ENCODE measurements around the gene UNKL.

UNKL gene

DNA sequence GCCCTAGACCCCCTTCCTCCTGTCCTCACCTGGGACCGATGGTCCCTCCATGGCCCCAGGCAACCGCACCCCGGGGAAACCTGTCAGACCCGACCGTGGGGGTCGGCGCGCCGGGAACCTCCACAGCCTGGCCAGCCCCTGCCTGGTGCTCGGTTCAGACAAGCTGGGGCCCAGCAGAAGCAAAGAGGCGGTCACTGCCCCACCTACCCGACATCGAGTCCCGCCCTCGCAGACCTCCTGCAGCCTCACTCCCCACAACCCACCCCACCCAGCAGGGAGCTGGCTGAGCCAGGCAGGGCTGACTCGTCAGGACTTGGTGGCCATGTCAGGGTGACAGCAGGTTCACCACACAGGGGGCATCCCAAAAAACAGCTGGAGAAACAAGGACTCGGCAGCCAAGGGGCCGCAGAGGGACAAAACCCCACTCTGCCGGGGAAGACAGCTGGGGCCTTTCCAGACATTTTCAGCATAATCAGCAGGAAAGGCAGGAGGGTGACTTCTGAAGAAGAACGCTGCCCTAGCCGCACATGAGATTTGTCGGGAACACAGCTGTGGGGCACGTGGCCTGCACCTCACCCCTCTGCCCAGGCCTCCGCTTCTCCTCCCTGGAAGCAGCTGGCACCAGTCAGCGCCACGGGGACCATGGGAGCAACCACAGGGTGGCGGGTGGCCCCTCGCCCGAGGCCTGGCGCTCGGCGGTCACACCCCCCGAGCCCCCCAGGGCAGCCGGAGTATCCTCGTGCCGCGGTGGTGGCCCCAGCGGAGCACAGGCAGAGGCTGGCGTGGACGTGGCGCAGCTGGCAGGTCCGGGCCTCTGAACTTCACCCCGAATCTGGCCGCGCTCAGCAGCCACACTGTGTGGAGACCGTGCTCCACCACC lies 39.8 kb downstream of the UNKL start:
- peak; percentile 30 for DNase-seq

DNA sequence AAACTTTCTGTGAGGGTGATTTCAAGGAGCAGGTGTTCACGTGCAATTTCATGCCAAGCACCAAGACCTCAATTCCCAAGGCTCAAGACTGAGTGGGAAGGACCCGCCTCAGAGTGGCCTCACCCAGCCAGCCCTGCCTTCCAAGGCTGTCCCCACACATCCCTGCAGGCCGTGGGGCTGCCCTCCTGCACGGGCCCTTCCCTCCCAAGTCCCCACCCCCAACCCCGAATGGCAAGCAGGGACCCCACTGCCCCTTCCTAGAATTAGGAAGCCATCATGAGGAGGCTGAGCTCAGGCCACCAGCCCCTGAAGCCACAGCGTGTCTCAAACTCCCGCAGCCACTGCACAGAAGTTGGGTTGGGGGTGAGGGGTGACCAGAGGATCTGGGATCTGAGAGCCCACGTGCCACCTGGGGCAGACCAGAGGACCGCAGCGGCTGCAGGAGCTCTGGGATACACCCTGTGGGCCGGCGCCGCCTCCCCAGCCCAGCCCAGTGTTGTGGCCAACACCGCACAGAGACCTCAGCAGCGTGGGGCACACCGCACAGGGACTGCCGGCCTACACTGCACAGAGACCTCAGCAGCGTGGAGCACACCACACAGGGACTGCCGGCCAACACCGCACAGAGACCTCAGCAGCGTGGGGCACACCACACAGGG lies 42.1 kb downstream of the UNKL start:
- DNase-seq = no peak

DNA sequence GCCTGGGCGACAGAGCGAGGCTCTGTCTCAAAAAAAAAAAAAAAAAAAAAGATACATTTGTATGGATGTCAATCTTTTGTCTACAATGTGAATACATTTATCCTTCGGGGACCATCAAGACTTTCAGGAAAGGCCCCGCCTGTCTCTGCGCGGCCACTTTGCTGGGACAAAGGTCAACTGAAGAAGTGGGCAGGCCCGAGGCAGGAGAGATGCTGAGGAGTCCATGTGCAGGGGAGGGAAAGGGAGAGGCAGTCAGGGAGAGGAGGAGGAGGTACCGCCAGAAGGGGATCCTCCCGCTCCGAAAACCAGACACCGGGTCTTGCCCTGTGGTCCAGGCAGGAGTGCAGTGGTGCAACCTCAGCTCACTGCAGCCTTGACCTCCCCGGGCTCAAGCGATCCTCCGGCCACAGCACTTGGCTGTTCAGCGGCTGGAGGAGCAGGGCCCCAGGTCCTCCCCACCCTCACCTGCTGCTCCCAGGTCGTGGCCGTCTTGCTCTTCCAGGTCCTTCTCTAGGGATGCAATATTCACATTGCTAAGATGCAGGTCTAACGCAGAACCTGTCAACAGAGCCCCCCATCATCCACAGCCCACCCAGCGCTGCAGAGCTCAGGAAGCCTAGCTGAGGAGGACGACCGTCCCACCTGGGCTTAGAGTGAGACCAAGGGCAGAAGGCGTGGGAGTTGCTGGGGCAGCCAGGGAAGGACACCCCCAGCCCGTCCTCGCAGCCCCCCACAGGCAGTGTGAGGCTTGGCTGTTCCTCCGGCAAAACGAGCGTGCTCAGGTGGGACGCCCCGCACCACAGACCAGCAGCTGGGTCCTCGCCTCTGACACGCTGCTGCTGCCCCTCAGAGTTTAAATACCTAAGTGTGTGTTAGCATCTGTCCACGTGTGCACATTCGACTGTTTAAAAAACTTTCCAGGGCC lies 43.2 kb downstream of the UNKL start:
- no peak for DNase-seq

DNA sequence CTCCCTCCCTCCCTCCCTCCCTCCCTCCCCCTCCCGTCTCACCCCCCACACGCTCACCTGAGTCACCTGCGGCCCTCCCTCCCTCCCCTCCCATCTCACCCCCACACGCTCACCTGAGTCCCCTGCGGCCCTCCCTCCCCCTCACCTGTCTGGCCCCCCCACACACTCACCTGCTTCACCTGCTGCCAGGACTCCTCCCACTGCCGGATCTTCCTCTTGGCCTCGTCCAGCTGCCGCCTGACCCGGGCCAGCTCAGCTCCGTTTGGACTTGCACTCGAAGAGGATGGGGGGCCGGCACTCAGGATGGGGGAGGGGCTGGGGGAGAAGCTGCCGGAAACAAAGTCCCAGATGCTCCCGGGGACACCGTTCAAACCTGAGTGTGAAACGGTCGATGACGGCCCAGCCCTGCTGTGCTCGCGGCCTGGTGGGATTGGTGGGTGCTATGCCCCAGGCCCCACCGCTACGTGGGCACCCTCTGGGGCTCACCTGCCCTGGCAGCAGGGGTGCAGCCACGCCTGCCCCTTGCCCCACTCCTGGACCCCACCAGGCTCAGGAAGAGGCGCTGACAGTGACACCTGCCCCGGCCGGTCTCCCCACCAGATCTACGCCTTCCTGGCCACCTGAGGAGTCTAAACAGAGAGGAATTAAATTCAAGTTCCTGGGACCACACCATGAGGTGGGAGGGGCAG lies 46.9 kb downstream of the UNKL start:
- DNase-seq = no peak

DNA sequence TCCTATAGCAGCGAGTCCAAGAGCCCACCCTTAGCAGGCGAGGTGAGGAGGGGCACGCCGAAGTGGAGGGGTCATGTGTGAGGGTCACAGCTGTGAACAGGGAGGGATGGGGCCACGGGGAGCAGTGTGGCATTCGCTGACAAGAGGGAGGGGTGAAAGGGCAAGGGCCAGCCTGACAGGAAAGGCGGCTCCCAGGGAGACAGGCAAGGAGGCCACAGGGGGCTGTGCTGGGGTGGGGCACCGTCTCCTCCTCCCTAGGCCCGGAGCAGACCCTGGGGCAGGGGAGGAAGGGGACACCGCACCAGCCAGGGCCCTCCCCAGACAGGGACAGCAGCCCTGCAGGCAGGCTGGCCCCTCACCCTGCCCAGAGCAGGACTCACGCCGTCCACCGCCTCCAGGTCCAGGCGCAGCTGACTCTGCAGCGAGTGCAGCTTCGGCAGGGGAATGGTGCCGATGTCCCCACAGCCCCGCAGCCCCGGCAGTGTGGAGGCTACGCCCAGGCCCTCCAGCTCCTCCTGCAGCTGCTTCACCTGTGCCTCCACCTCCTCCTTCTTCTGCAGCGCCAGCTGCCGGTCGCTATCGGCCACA lies 47.7 kb downstream of the UNKL start:
- no peak for DNase-seq

DNA sequence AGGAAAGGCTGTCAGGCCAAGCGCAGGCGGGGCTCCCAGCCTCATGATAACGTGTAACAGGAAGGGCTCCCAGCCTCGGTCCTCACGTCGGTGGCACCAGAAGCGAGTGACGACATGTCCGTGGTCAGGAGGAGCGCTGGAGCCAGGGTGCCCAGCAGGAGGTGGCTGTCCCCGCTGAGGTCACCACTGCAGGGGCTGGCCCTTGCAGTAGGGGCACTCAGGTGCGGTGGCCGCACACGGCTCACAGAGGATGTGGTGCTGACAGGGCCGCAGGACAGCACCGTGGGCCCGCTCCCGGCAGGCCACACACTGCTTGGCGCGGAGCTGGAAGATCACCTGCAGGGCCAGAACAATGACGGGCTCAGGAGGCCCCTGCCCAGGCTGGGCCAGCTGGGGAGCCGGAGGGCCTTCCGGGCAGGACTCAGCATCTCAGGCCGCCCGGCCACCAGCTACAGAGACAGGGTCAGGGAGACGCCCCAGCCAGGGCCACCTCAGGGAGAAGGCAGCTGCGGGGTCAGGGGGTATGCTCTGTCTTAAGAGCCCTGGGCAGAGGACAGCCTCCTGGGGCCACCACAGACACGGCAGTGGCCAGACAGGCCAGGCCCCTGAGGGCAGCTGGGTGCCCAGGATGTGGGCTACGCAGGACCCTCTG lies 48.3 kb downstream of the UNKL start:
- no peak for DNase-seq

DNA sequence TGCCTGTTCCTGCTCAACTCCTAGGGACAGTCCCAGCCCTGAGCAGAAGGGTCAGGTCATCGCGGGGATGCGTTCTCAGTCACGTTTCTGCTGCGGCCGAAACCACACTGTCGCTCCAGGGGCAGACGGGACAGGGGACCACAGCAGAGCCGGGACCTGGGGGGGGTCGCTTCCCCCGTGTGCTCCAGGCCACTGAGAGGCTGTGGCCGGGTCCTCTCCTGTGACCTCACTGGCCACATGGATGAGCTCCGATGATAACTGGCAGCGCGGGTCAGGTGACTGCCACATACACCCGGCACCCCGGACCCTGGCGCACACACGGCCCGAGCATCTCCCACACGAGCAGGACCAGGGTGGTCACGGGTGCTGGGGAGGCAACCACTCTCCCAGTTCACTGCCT lies 50.0 kb downstream of the UNKL start:
- DNase-seq = no peak

DNA sequence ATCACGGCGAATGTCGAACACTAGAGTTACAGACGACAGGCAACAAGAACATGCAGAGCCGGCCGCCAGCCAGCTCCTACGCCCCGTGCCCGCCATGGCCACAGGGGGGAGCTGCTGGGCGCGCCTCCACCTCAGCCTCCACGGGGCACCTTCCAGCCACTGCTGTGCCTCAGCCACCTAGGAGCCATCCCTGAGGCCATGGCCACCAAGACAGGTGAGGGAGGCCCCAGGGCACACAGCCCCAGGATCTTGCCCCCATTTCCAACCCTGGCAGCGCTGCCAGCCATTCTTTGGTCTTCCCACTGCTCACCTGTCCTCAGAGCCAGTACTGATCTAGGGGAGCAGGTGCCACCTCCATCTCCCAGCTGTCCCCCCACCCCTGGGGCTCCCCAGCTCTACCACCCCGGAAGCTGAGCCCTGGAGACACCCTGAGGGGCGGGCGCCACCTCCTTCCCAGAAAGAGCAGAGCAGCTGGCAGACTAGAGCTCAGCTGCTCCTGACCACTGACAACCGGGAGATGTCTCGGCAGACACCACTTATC lies 50.9 kb downstream of the UNKL start:
- DNase-seq = peak; percentile 80

DNA sequence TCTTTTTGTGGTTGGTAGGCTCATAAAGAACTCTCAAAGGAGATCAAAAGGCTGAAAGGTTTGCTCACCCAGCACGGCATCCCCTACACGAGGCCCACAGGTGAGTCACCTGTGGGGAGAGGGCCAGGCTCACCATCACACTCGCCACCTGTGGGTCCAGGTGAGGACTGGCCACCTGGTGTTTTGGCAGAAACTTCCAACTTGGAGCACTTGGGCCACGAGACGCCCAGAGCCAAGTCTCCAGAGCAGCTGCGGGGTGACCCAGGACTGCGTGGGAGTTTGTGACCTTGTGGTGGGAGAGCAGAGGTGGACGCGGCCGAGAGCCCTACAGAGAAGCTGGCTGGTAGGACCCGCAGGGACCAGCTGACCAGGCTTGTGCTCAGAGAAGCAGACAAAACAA lies 51.7 kb downstream of the UNKL start:
- DNase-seq = no peak

DNA sequence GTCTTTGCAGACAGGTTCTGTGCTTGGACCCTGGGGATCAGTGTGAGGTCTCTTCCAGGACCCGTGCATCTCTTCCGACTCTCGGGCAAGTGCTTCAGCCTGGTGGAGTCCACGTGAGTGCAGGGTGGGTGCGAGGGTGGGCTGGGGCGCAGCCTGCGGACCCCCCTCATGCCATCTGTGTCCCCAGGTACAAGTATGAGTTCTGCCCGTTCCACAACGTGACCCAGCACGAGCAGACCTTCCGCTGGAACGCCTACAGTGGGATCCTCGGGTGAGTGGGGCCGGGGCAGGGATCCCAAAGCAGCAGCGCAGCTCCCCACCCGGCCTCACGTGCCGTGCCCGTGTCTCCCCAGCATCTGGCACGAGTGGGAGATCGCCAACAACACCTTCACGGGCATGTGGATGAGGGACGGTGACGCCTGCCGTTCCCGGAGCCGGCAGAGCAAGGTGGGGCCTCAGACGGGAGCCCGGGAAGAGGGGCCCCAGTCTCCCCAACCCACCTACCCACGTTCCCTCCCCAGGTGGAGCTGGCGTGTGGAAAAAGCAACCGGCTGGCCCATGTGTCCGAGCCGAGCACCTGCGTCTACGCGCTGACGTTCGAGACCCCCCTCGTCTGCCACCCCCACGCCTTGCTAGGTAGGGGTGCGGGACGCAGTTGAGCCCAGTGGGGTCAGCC lies 52.7 kb downstream of the UNKL start:
- no peak for DNase-seq

DNA sequence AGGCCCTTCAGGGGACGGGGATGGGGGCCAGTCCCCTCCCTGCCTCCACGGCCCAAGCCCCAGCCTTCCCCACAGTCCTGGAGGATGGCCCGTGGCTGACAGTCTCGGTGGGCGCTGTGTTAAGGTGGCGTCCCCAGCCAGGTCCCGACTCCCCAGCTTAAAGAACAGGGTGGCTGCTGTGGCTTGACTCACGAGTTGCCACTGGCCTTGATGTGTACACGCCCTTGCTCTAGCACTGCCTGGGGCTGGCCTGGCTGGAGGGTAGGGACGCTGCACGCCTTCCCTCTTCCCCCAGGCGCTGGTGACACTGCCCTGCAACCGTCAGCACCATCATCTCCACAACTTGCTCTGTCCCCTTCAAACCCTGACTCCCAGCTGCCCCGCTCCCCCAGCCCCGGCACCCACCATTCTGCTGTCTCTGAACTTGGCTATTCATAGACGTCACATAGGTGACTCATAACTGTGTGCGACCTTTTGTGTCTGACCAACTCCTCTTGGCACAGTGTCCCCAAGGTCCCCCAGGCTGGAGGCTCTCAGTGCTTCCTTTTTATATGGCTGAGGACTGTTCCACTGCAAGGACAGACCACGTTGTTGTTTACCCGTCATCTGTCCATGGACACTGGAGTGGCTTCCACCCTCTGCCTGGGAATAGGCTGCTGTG lies 56.5 kb downstream of the UNKL start:
- DNase-seq = no peak

DNA sequence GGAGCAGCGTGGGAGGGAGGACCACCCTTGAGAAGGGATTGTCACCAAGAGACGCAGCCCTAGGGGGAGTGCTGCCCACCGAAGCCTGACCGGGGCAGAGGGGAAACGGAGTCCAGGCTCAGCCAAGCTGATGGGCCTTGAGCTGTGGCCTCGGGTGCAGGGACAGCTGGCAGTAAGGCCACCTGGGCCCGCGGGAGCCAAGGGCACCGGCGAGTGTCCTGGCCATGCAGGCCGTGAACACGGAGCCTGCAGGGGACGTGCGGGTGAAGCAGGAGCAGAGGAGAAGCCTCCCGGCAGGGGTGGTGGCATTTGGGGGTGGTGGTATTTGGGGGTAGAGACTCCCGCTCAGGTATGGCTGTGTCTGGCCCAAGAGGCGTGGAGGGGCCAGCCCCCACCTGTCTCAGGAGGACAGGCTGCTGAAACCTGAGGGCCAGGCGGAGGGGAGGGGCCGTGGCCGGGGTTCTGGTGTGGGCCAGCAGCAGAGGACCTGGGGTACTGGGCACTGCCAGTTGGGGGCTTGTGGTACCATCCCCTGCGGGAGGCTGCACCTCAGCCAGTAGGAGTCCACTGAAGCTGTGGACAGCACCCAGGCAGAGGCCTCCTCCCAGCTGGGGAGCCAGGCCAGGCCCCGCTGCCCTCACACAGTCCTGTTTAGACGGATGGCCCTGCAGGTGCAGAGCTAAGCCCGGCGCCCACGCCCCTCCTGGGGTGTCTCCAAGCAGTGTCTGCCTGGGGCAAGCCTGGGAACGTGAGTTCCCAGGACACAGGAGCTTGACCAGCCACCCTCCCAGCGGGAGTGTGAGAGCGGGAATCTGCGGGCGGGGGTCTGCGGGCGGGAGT lies 58.2 kb downstream of the UNKL start:
- DNase-seq = no peak

DNA sequence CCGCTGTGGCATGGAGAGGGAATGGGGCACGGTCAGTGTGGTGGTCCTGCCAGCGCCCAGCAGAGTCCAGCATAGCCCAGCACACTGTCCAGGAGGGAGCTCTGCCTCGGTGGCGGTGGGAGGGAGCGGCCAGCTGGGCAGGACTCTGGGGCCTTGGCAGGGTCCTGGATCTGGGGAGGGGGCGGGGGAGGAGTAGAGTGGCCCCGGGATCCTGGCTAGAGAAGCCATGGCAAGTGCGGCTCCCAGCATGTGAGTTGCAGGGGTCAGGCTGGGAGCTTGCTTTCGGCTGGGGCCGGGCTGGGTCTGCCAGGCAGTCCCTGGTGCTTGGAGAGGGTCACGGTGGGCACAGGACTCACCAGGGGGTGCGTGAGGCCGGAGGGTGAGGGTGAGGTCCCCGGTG lies 58.9 kb downstream of the UNKL start:
- no peak for DNase-seq

DNA sequence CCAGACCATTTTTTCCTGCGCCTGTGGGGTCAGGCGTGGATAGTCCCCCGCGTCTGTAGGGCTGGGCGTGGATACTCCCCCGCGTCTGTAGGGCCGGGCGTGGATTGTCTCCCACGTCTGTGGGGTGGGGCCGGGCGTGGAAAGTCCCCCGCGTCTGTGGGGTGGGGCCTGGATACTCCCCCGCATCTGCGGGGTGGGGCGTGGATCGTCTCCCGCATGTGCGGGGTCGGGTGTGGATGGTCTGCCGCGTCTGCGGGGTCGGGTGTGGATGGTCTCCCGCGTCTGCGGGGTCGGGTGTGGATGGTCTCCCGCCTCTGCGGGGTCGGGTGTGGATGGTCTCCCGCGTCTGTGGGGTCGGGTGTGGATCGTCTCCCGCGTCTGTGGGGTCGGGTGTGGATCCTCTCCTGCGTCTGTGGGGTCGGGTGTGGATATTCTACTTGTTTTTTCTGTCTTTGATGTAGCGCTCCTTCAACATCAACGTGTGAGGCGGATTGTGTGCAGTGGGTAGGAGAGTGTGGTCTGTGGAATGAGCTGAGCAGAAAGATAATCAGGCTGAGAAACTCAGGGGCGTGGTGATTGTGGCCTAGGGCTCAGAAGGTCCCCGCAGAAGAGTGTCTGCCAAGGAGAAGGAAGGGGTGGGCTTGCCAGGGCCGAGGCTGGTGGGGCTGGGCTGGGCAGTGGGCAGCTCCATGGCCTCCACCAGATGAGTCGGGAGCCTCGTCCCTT lies 59.5 kb downstream of the UNKL start:
- DNase-seq = peak; percentile 80

DNA sequence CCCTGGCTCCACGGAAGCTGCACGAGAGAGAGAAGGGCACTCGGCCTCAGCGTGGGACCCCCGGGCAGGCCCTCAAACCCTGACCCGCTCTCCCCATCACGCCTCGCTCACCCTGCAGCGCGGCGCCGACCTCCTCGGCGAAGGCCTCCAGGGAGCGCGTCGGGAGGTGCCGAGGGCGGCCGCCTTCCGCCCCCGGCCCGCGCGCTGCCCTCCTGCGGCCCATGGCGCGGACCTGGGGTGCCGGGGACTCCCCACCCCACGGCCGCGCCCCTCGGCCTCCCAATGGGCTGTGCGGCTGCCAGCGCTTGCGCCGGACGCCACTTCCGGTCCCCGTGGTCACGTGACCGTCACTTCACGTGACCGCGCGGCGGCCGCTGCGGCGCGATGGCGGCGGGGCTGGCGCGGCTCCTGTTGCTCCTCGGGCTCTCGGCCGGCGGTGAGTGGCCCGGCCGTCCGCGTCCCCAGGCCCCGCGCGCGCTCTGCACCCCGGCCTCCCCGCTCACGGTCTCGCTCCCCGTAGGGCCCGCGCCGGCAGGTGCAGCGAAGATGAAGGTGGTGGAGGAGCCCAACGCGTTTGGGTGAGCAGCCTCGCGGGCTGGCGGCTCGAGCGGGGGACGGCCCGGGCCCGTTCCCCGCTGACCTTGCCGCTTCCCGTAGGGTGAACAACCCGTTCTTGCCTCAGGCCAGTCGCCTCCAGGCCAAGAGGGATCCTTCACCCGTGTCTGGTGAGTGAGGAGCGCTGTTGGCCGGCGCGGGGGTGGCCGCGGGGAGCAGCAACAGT lies 62.7 kb downstream of the UNKL start, which contains the start of the genes GNPTG and TSR3:
TSS of gene GNPTG (plus strand) at position 350 of the 781 bp plus-strand sequence. CDS start at position 385, 35 bp downstream.
TSS of gene TSR3 (minus strand) at position 297 of the 781 bp plus-strand sequence. CDS start at position 223, 74 bp downstream.
- DNase-seq = peak; percentile 94

DNA sequence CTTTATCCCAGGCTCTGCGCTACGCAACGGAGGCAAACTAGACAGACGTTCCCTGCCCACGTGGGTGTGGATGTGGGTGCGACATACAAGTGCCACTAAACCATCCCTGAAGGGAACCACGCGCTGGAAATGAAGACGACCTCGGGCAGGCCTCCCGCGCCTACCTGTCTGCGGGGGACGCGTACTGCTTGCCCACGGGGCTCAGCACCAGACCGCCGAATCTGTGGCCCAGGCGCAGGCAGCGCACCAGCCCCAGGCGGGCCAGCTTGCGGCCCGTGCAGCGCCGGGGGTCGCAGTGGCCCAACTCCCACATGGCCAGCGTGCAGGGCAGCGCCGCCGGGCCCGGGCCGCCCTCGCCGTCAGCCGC lies 63.3 kb downstream of the UNKL start:
- DNase-seq = peak; percentile 42

DNA sequence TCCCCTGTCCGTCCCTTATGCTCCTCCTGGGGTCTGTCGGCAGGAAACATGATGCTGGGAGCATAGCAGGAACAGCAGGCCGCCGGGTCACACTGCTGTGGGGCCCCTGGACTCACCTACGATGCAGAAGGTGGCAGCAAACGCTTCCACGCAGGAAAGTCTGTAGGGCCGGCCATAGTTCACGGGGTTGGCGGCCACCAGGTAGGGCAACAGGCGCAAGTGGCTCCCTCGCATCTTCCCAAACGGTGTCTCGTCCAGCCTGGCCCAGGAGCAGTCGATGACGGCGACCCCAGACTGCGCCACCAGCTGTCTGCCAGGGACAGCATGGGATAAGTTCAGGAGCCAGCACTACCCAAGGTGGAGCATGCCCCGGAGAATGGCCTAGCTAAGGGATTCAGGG lies 63.8 kb downstream of the UNKL start:
- DNase-seq = no peak

DNA sequence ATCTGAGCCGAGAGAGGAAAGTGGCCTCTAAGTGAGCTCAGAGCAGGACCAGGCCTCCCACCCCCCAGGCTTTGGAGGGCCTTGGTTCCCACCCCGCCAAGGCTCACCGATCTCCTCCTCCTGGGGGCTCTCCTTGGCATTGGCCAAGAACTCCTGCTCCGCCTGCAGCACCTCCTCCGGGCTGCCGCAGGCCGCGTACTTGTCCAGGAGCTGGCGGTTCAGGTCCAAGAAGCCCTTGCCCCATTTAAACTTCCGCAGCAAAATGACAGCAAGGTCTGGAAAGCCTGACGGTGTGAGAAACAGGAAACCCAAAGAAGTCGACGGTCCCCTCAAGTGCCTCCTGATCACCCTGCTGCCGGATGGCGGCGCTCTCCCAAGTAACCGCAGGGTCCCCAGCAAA lies 64.6 kb downstream of the UNKL start:
- DNase-seq = no peak

Data from hematopoietic multipotent progenitor cell treated with erythropoietin and hydrocortisone succinate and interleukin-3 and kit ligand, for 6 days (in vitro differentiated cells).